HEK293 (cell line): ENCODE measurements around the gene ITGAL.

ENCODE experiments used
- CTCF ChIA-PET: fragments of 350-600 bp; formaldehyde crosslinking; extraction: SDS; loops from one replicate; lab custom pipeline; 2021; ENCODE audit warnings: antibody characterized with exemption; lab: Yijun Ruan, JAX
- POLR2A ChIA-PET: fragments of 300-600 bp; formaldehyde crosslinking; extraction: SDS; loops from one replicate; lab custom pipeline; 2020; ENCODE audit warnings: antibody characterized with exemption, inconsistent platforms; lab: Yijun Ruan, JAX
- H3K27ac ChIP-seq: fragments of 200-500 bp; sonication (Bioruptor generic); 2 replicates; pipeline ENCODE4 v1.5.1; 2014; ENCODE audit warnings: low read depth, low read length, control low read depth, inconsistent platforms; ENCODE audit errors: extremely low read depth
- H3K36me3 ChIP-seq, 2 experiments: fragments of 200-500 bp in 1 of 2; sonication (Bioruptor generic) in 1 of 2; 1 replicate in 1 of 2; 2 replicates in 1 of 2; pipeline ENCODE4 v1.5.1; 2014 to 2017; ENCODE audit warnings: inconsistent platforms in 2 of 2, low read length in 2 of 2; ENCODE audit not compliant: control insufficient read depth in 2 of 2, insufficient read depth in 1 of 2
- H3K4me1 ChIP-seq: fragments of 200-500 bp; sonication (Bioruptor generic); 2 replicates; pipeline ENCODE4 v1.5.1; 2014; ENCODE audit warnings: mild to moderate bottlenecking, low read length, inconsistent platforms; ENCODE audit not compliant: control insufficient read depth, insufficient read depth
- H3K4me3 ChIP-seq: 2 replicates; pipeline ENCODE4 v1.5.1; 2011; ENCODE audit warnings: low read depth, mild to moderate bottlenecking, control low read depth, low read length, moderate library complexity
- H3K9me3 ChIP-seq: fragments of 200-500 bp; sonication (Bioruptor generic); 2 replicates; pipeline ENCODE4 v1.5.1; 2014; ENCODE audit warnings: low read depth, low read length, inconsistent platforms; ENCODE audit not compliant: control insufficient read depth, insufficient read depth
- ATF2 ChIP-seq: fragments of 450-650 bp; formaldehyde crosslinking; IDR thresholded peaks from 2 replicates; pipeline ENCODE4 v1.5.1; 2016; ENCODE audit warnings: missing biosample characterization, missing genetic modification characterization, low read depth
- HOXC10 ChIP-seq: sonication (generic); formaldehyde crosslinking; IDR thresholded peaks from 2 replicates; pipeline ENCODE4 v1.8.1; 2023; ENCODE audit warnings: mild to moderate bottlenecking, missing genetic modification reagents
- MEIS1 ChIP-seq: sonication (generic); formaldehyde crosslinking; IDR thresholded peaks from 2 replicates; pipeline ENCODE4 v1.8.1; 2022; ENCODE audit warnings: missing genetic modification reagents, mild to moderate bottlenecking, borderline replicate concordance
- PATZ1 ChIP-seq: fragments of 450-650 bp; formaldehyde crosslinking; IDR thresholded peaks from 2 replicates; pipeline ENCODE4 v1.5.1; 2016; ENCODE audit warnings: missing biosample characterization, missing genetic modification characterization
- SCRT2 ChIP-seq: fragments of 450-650 bp; formaldehyde crosslinking; IDR thresholded peaks from 2 replicates; pipeline ENCODE4 v1.5.1; 2016; ENCODE audit warnings: missing biosample characterization, missing genetic modification characterization
- TCF7L2 ChIP-seq: IDR thresholded peaks from 2 replicates; pipeline ENCODE4 v1.6.1; 2011; ENCODE audit warnings: low read depth, mild to moderate bottlenecking, inconsistent platforms, low read length, moderate library complexity, borderline replicate concordance
- YY1 ChIP-seq: fragments of 450-650 bp; formaldehyde crosslinking; IDR thresholded peaks from 2 replicates; pipeline ENCODE4 v1.5.1; 2018; ENCODE audit warnings: missing biosample characterization, missing genetic modification characterization
- YY2 ChIP-seq: fragments of 450-650 bp; formaldehyde crosslinking; IDR thresholded peaks from 2 replicates; pipeline ENCODE4 v1.5.1; 2016; ENCODE audit warnings: missing biosample characterization, missing genetic modification characterization
- ZBTB8A ChIP-seq: fragments of 450-650 bp; formaldehyde crosslinking; IDR thresholded peaks from 2 replicates; pipeline ENCODE4 v1.5.1; 2016; ENCODE audit warnings: missing biosample characterization, missing genetic modification characterization
- ZNF121 ChIP-seq: fragments of 450-650 bp; formaldehyde crosslinking; IDR thresholded peaks from 2 replicates; pipeline ENCODE4 v1.5.1; 2016; ENCODE audit warnings: missing biosample characterization, missing genetic modification characterization
- ZNF174 ChIP-seq: fragments of 450-650 bp; formaldehyde crosslinking; IDR thresholded peaks from 2 replicates; pipeline ENCODE4 v1.5.0; 2017; ENCODE audit warnings: missing biosample characterization, mild to moderate bottlenecking, missing genetic modification characterization
- ZNF280D ChIP-seq: fragments of 450-650 bp; formaldehyde crosslinking; IDR thresholded peaks from 2 replicates; pipeline ENCODE4 v1.5.1; 2016; ENCODE audit warnings: missing biosample characterization, missing genetic modification characterization
- ZNF645 ChIP-seq: fragments of 450-650 bp; formaldehyde crosslinking; IDR thresholded peaks from 2 replicates; pipeline ENCODE4; 2016; ENCODE audit warnings: missing biosample characterization, missing genetic modification characterization
- ZSCAN18 ChIP-seq: fragments of 450-650 bp; formaldehyde crosslinking; IDR thresholded peaks from 2 replicates; pipeline ENCODE4 v1.5.1; 2016; ENCODE audit warnings: missing biosample characterization, missing genetic modification characterization

ITGAL gene

GRCh38 chr16:30439720-30440348 lies 32.7 kb upstream of the ITGAL start:
- Histone ChIP-seq H3K4me1 (peaks cover 3% of the 10 kb centered on the region; the same call in 1 of the 2 replicates), H3K9me3 (no peaks in the 10 kb centered on the region), H3K4me3 (no peak overlapping the region), H3K36me3 (peaks cover 0 to 20% of the 10 kb centered on the region in 2 experiments; a peak in 2 of 3 replicates), H3K27ac (no peak overlapping the region)
- TF ChIP-seq ZNF121 (tag by site-specific recombination) (peak; percentile 61; the same call in 1 of the 2 replicates), ATF2 (tag by site-specific recombination) (no peak)
- CTCF ChIA-PET, result interaction anchor here (0.6 to 2.2 kb wide), 3 partner anchors 10 to 68 kb away, joined by 3 to 27 read pairs (median 4); partner anchors contain the start of gene DCTPP1
- POLR2A ChIA-PET, result no interaction called here

GRCh38 chr16:30443631-30444030 lies 28.9 kb upstream of the ITGAL start:
- 0 out of 2 replicates have a peak, but pooled peaks have one; percentile 0 for TF ChIP-seq ZBTB8A (tag by site-specific recombination)
- TF ChIP-seq TCF7L2, result no peak
- TF ChIP-seq PATZ1, result no peak
- TF ChIP-seq SCRT2, result no peak
- TF ChIP-seq ZNF280D (tag by site-specific recombination), result no peak
- no peak for TF ChIP-seq MEIS1 (CRISPR knock-in tag)
- CTCF ChIA-PET, result interaction anchor here (0.5 to 1.8 kb wide), 3 partner anchors 10 to 411 kb away, joined by 3 to 7 read pairs (median 3); partner anchors contain the start of gene DCTPP1
- H3K27ac ChIP-seq, result no peak overlapping the region
- no peak overlapping the region for H3K4me3 ChIP-seq
- POLR2A ChIA-PET, result no interaction called here
- H3K4me1 ChIP-seq, result peaks cover 3% of the 10 kb centered on the region; the same call in 1 of the 2 replicates
- no peaks in the 10 kb centered on the region for H3K9me3 ChIP-seq
- peaks cover 0 to 22% of the 10 kb centered on the region in 2 experiments; a peak in 2 of 3 replicates for H3K36me3 ChIP-seq

GRCh38 chr16:30444231-30445148 lies 28.1 kb upstream of the ITGAL start:
- peak overlapping the region; percentile 79 for H3K4me3 ChIP-seq
- POLR2A ChIA-PET, result interaction anchor here (0.7 to 2.0 kb wide), 8 partner anchors 14 to 166 kb away, joined by 3 to 14 read pairs (median 5); partner anchors contain the start of genes DCTPP1, ZNF689 and ZNF747
- no peaks in the 10 kb centered on the region for H3K9me3 ChIP-seq
- peaks cover 3% of the 10 kb centered on the region; the same call in 1 of the 2 replicates for H3K4me1 ChIP-seq
- H3K27ac ChIP-seq, result no peak overlapping the region; the same call in 1 of the 2 replicates
- peaks cover 0 to 22% of the 10 kb centered on the region in 2 experiments; a peak in 2 of 3 replicates for H3K36me3 ChIP-seq
- CTCF ChIA-PET, result interaction anchor here (0.6 to 2.7 kb wide), 5 partner anchors 8 to 172 kb away, joined by 3 to 7 read pairs (median 4); partner anchors contain the start of gene DCTPP1
- 0 out of 2 replicates have a peak, but pooled peaks have one; percentile 37 for TF ChIP-seq ZSCAN18 (tag by site-specific recombination)
- TF ChIP-seq ZNF174 (tag by site-specific recombination), result no peak
- no peak for TF ChIP-seq HOXC10 (CRISPR knock-in tag)
- peak; percentile 85 for TF ChIP-seq YY1
- 0 out of 2 replicates have a peak, but pooled peaks have one; percentile 27 for TF ChIP-seq ZNF645 (tag by site-specific recombination)
- TF ChIP-seq YY2 (tag by site-specific recombination), result peak; percentile 97
